PC-9 (cell line): ENCODE measurements around the gene ORMDL3.

Experiments used
- CTCF ChIP-seq: fragments of 200-600 bp; sonication (generic); conservative IDR thresholded peaks from 2 replicates; pipeline ENCODE4 v1.6.1; 2017; ENCODE audit warnings: mixed run types, antibody characterized with exemption, mild to moderate bottlenecking, moderate library complexity
- EZH2 ChIP-seq: fragments of 200-600 bp; sonication (generic); IDR thresholded peaks from 2 replicates; pipeline ENCODE4 v1.8.0; 2017; ENCODE audit warnings: antibody characterized with exemption, low read depth

GRCh38 chr17:39962642-39963220, 35.3 kb upstream of the ORMDL3 start, which contains the start of gene GSDMA:
- TF ChIP-seq CTCF = no peak
- TF ChIP-seq EZH2 = no peak
